ENCODE results near the gene EEPD1.

Gene EEPD1

DNA sequence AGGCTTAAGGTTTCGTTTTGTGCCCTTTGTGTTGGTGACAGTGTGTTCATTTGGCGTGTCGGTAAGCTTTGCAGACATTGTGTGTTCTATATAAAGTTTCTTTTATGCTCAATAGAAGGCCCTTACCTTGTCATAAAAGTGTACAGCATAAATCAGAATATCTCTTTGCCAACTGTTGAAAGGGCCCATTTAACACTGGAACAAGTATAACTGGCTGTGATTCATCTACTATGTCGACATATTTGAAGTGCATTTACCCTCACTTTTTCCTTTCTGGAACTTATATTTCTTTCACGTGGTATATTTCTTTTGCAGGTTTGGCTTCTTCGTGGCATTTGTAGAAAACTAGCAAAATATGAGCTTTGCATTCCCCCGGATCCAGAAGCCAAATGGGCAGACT lies 32.7 kb downstream of the EEPD1 start:
- peak; percentile 23 for DNase-seq (ENCODE audit: low read depth)
- Histone ChIP-seq H3K4me3 (ENCODE audit: low read length) (no peak overlapping the region), H3K9ac (ENCODE audit: low read length) (no peak overlapping the region), H3K9me3 (ENCODE audit: control insufficient read depth, low read length) (no peaks in the 10 kb centered on the region), H3K27me3 (replicated peaks; ENCODE audit: control insufficient read depth, insufficient read depth, low read length) (no peaks in the 10 kb centered on the region), H3K4me1 (ENCODE audit: control insufficient read depth, insufficient read depth, low read length) (peaks cover 43% of the 10 kb centered on the region), H3K36me3 (ENCODE audit: control insufficient read depth, insufficient read depth, low read length, severe bottlenecking) (no peaks in the 10 kb centered on the region)

DNA sequence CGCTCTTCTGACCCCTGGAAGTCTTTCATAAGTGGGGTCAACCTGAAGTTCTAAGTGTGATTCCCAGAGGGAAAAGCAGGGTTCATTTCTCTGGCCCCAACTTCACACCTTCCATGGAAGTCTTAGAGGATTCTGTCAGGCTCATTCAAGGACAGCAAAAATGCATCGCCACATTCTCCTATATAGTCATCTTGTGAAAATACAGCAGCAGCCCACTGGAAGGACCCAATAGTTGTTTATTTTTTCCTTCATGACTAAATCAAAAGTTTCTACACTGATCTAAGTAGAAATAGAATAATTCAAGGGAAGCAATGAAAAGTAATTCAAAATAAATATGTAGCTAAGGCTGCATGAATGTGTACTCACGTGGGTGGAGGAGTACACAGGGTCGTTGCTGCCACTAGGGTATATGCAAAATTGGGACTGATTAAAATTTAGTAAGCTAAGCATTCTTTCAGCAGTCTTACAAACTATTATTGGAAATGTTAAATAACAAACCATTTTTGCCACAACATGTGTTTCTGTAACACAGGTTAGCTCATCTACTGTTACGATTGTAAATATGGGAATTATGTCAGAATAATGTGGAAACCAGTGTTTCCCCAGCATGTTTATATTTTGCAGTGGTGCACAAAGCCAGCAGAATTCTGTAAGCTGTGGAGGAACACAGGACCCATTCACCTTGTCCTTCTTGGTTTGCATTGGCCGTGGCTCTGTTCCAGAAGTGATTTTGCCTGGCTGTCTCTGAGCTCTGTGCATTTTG lies 33.5 kb downstream of the EEPD1 start:
- Histone ChIP-seq H3K4me1 (ENCODE audit: control insufficient read depth, insufficient read depth, low read length) (peaks cover 38% of the 10 kb centered on the region), H3K4me3 (ENCODE audit: low read length) (no peak overlapping the region), H3K9ac (ENCODE audit: low read length) (no peak overlapping the region), H3K27me3 (replicated peaks; ENCODE audit: control insufficient read depth, insufficient read depth, low read length) (no peaks in the 10 kb centered on the region), H3K36me3 (ENCODE audit: control insufficient read depth, insufficient read depth, low read length, severe bottlenecking) (no peaks in the 10 kb centered on the region), H3K9me3 (ENCODE audit: control insufficient read depth, low read length) (no peaks in the 10 kb centered on the region)
- no peak for DNase-seq (ENCODE audit: low read depth)

DNA sequence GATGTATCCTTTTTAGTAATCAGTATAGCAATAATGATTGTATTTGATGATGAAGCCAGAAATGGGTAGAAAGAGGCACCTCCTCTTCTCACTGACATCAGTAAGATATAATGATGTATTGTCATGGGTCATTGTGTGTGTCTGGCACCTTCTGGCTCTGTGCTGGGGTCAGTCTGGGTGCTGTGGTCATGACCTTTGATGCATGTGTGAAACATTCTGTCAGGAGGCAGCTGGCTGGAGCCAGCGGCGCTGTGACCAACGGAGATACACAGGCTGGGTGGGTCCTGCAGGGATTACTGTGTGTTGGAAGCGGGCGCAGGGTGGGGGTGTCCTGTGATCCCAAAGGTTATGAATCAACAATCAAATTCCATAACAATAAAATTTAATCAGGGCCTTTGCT lies 35.2 kb downstream of the EEPD1 start:
- Histone ChIP-seq H3K9ac (ENCODE audit: low read length) (no peak overlapping the region), H3K27me3 (replicated peaks; ENCODE audit: control insufficient read depth, insufficient read depth, low read length) (no peaks in the 10 kb centered on the region), H3K4me1 (ENCODE audit: control insufficient read depth, insufficient read depth, low read length) (peaks cover 25% of the 10 kb centered on the region), H3K9me3 (ENCODE audit: control insufficient read depth, low read length) (no peaks in the 10 kb centered on the region), H3K36me3 (ENCODE audit: control insufficient read depth, insufficient read depth, low read length, severe bottlenecking) (no peaks in the 10 kb centered on the region), H3K4me3 (ENCODE audit: low read length) (no peak overlapping the region)
- no peak for DNase-seq (ENCODE audit: low read depth)

DNA sequence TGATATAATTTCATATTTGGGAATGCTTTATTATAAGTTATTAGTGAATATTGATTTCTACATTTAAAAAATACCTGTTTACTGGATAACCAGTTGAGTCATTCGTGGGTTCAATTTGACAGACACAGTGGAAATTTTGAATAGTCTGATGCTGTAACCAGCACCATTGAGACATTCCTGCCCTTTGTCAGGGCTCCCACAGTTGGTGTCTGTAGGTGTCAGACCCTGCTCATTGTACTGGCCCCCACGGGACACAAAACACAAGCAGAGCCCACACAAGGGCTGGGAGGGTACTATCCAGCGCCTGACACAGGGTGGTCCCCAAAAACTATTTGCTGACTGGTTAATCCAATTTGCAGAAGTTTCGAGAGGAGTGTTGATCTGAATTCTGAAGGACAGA lies 35.9 kb downstream of the EEPD1 start:
- Histone ChIP-seq H3K27me3 (replicated peaks; ENCODE audit: control insufficient read depth, insufficient read depth, low read length) (no peaks in the 10 kb centered on the region), H3K4me1 (ENCODE audit: control insufficient read depth, insufficient read depth, low read length) (peaks cover 23% of the 10 kb centered on the region), H3K9ac (ENCODE audit: low read length) (no peak overlapping the region), H3K9me3 (ENCODE audit: control insufficient read depth, low read length) (no peaks in the 10 kb centered on the region), H3K36me3 (ENCODE audit: control insufficient read depth, insufficient read depth, low read length, severe bottlenecking) (no peaks in the 10 kb centered on the region), H3K4me3 (ENCODE audit: low read length) (no peak overlapping the region)
- DNase-seq (ENCODE audit: low read depth) = no peak

DNA sequence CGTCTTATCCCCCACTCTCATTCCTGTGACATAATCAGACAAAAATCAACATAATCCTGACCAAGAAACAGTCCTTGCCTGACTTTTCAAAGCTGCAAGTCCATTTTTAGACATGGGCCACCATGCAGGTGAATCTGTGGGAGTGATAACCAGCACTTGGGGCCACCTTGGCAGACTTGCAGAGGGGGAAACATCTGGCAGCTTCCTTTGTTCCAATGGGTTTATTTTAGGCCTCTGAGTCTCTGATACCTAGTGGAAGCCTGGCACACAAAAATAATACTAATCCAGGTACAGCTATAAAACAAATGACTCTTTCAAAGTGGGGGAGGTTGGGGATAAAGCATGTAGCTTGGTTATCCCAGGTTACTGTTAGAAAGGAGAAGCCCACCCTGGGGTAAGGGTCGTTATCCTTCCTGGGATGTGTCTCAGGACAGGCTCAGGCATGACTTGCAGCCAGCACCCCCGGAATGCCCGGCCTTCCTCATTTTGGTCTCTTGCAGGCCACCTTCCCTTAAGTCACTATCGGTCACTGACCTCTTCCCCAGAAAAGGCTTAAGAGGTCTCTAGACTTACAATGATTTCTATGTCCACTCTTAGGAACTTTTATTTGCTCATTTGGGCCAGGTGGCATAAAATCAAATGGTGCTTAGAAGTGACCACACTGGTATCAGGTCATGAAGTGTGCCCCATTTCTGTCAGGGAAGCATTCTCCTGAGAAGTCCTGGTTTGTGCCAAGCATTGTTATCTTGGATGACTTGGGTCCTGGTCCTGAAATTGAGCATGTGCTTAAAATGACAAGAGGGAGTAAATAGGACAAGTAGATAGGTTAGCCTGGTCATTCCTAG lies 37.6 kb downstream of the EEPD1 start:
- H3K9me3 ChIP-seq (ENCODE audit: control insufficient read depth, low read length) = no peaks in the 10 kb centered on the region
- no peak for DNase-seq (ENCODE audit: low read depth)
- peaks cover 7% of the 10 kb centered on the region for H3K36me3 ChIP-seq (ENCODE audit: control insufficient read depth, insufficient read depth, low read length, severe bottlenecking)
- H3K4me3 ChIP-seq (ENCODE audit: low read length) = no peak overlapping the region
- no peak overlapping the region for H3K9ac ChIP-seq (ENCODE audit: low read length)
- H3K4me1 ChIP-seq (ENCODE audit: control insufficient read depth, insufficient read depth, low read length) = peaks cover 19% of the 10 kb centered on the region
- no peaks in the 10 kb centered on the region for H3K27me3 ChIP-seq (replicated peaks; ENCODE audit: control insufficient read depth, insufficient read depth, low read length)

DNA sequence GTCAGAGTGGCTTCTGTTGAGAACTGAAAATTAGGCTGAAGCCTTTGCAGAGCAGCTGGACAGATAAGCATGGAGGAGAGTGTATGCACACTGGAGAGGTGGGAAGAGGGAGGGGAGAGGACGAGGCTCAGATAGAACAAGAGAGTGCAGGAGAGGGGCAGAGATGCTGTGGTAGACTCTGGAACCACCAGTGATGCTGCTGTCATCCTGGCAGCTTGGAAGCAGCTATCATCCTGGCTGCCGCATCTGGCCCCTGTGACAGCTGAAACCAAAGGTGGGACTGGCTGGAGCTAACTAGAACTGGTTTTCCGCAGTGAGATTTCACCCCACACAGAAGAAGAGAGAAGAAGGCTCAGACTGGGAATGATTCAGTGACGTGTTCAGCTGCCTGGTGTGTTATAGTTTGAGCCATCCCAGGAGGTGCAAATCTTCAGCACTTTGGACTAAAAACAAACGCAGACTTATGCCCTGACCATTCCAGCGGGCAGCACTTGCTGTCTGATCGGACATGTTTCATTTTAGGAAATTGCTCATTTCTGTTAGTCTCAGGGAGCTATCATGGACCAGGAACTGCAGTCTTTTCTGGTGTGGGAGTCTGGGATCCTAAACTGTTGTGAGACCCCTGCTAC lies 38.4 kb downstream of the EEPD1 start:
- Histone ChIP-seq H3K9me3 (ENCODE audit: control insufficient read depth, low read length) (no peaks in the 10 kb centered on the region), H3K9ac (ENCODE audit: low read length) (no peak overlapping the region), H3K4me3 (ENCODE audit: low read length) (no peak overlapping the region), H3K36me3 (ENCODE audit: control insufficient read depth, insufficient read depth, low read length, severe bottlenecking) (peaks cover 7% of the 10 kb centered on the region), H3K4me1 (ENCODE audit: control insufficient read depth, insufficient read depth, low read length) (peaks cover 12% of the 10 kb centered on the region), H3K27me3 (replicated peaks; ENCODE audit: control insufficient read depth, insufficient read depth, low read length) (no peaks in the 10 kb centered on the region)
- DNase-seq (ENCODE audit: low read depth) = peak; percentile 31

DNA sequence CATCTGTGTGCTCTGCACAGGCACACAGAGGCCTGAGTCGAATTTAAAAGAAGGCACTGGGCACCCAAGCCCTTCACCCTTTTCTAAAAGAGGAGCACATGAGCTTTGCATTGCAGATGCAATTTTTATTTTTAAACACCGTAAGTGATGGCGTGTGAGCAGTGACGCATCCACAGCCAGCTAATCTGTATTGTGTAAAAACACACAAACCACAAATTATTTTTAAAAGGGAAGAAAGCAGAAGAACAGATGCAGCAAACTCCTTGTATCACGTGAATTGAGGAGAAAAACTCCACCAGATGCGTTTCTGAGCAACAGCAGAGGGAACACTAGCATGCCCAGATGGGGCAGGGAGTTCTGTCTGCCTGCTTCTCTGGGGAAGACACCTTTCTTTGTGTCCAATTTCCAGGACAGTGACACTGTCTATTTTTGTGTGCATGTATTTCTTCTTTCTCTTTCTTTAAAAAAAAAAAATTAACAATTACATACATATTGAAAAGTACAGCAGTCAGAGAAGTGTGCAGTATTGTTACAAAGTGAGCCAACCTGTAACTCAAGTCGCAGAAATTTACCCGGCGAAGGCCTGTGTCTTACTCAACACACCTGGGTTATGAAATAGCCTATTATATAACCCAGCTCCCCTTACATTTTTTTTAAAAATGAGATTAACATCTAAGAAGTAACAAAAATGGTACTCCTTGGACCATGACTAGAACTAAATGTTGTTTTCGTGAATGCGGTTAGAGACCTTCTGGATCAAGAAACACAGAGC lies 39.2 kb downstream of the EEPD1 start:
- peak; percentile 86 for DNase-seq (ENCODE audit: low read depth)
- no peak overlapping the region for H3K9ac ChIP-seq (ENCODE audit: low read length)

DNA sequence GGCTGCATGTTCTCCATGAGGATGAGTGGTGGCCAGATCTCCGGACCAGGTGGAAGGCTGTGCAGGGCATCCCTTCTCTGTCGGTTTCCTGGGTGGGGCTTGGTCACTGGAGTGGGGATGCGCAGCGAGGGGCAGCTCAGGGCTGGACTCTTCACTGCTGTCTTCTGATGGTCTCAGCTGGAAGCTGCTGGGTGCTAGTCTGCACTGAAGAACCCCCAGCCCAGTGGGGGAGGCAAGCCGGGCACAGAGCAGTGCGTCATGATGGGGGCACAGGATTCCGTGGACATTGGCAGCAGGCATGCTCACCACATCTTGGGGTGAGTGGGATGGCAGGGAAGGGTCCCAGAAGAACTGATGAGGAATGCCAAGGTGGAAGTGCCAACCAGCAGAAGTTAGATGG lies 39.8 kb downstream of the EEPD1 start:
- Histone ChIP-seq H3K4me3 (ENCODE audit: low read length) (no peak overlapping the region), H3K27me3 (replicated peaks; ENCODE audit: control insufficient read depth, insufficient read depth, low read length) (no peaks in the 10 kb centered on the region)

More for the DNA sequence above, 39.2 kb downstream of the EEPD1 start:
- Histone ChIP-seq H3K9me3 (ENCODE audit: control insufficient read depth, low read length) (no peaks in the 10 kb centered on the region), H3K36me3 (ENCODE audit: control insufficient read depth, insufficient read depth, low read length, severe bottlenecking) (peaks cover 7% of the 10 kb centered on the region), H3K4me3 (ENCODE audit: low read length) (no peak overlapping the region), H3K4me1 (ENCODE audit: control insufficient read depth, insufficient read depth, low read length) (peaks cover 6% of the 10 kb centered on the region), H3K27me3 (replicated peaks; ENCODE audit: control insufficient read depth, insufficient read depth, low read length) (no peaks in the 10 kb centered on the region)

DNA sequence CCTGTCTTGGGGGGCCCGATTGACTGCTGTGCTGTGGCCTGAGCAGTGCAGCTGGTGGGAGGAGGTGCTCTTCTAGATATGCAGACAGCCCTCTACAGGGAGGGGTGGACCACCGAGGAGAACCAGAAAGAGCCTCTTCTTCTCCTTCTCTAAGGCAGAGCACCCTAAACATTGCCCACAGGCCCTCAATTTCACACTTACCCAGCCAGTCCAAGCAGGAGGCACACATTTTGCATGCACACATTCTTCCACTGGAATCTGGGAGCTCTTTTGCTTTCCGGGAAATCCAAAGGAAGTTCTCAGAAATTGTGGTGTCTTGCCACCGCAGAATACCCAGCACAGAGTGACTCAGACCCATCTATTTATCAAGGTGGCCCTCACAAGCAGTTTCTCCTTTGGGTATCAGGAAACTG lies 45.8 kb downstream of the EEPD1 start:
- Histone ChIP-seq H3K4me1 (ENCODE audit: control insufficient read depth, insufficient read depth, low read length) (no peaks in the 10 kb centered on the region), H3K4me3 (ENCODE audit: low read length) (no peak overlapping the region), H3K9ac (ENCODE audit: low read length) (no peak overlapping the region), H3K36me3 (ENCODE audit: control insufficient read depth, insufficient read depth, low read length, severe bottlenecking) (peaks cover 7% of the 10 kb centered on the region), H3K27me3 (replicated peaks; ENCODE audit: control insufficient read depth, insufficient read depth, low read length) (no peaks in the 10 kb centered on the region), H3K9me3 (ENCODE audit: control insufficient read depth, low read length) (no peaks in the 10 kb centered on the region)
- DNase-seq (ENCODE audit: low read depth) = no peak

More for the DNA sequence above, 39.8 kb downstream of the EEPD1 start:
- Histone ChIP-seq H3K9me3 (ENCODE audit: control insufficient read depth, low read length) (no peaks in the 10 kb centered on the region), H3K4me1 (ENCODE audit: control insufficient read depth, insufficient read depth, low read length) (peaks cover 6% of the 10 kb centered on the region), H3K9ac (ENCODE audit: low read length) (no peak overlapping the region), H3K36me3 (ENCODE audit: control insufficient read depth, insufficient read depth, low read length, severe bottlenecking) (peaks cover 7% of the 10 kb centered on the region)
- DNase-seq (ENCODE audit: low read depth) = no peak

DNA sequence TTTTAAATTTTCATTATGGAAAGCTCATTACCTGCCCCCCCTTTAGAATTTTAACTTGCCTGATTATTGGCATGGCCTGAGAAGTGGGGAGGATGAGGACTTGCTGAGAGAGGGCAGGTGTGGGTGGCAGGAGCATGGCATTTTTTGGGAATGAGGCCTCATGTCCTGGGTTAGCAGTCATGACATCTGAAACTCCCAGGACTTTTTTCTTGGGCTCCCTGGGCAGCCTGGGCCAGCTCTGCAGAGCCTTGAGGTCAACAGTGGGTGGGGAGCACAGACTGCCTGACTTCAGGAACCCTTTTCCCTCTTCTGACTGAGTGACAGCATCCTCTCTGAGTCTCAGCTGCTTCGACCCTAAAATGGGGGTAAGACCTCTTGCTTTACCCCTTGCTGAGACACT lies 46.3 kb downstream of the EEPD1 start:
- H3K9ac ChIP-seq (ENCODE audit: low read length) = no peak overlapping the region

More for the DNA sequence above, 46.3 kb downstream of the EEPD1 start:
- DNase-seq (ENCODE audit: low read depth) = no peak
- Histone ChIP-seq H3K9me3 (ENCODE audit: control insufficient read depth, low read length) (no peaks in the 10 kb centered on the region), H3K4me1 (ENCODE audit: control insufficient read depth, insufficient read depth, low read length) (no peaks in the 10 kb centered on the region), H3K36me3 (ENCODE audit: control insufficient read depth, insufficient read depth, low read length, severe bottlenecking) (peaks cover 2% of the 10 kb centered on the region), H3K27me3 (replicated peaks; ENCODE audit: control insufficient read depth, insufficient read depth, low read length) (no peaks in the 10 kb centered on the region), H3K4me3 (ENCODE audit: low read length) (no peak overlapping the region)
